Fibroblast of the aortic adventitia (primary cell): Measurements from ENCODE around the gene ACOT8. TPM values are rescaled to one million over a fixed set of nuclear protein-coding genes. Genes with fewer than 3 reads are reported as not detected.

Source experiments
- DNase-seq: peaks from one replicate; pipeline ENCODE4 v3.0.0-alpha.2; 2010; ENCODE audit warnings: low read depth
- H3K4me3 ChIP-seq: 2 replicates; pipeline ENCODE4 v1.5.1; 2011; ENCODE audit warnings: low read depth, mild to moderate bottlenecking, control low read depth, low read length, moderate library complexity
- CTCF ChIP-seq: IDR thresholded peaks from 2 replicates; pipeline ENCODE4 v1.5.1; 2011; ENCODE audit warnings: mild to moderate bottlenecking, low read length, control low read depth, inconsistent platforms; ENCODE audit not compliant: insufficient read depth
- total RNA-seq: library from RNA; depleted of rRNA; stranded (reverse); fragments of >200 nt; gene quantifications from 2 replicates; pipeline ENCODE4 v1.2.3, GENCODE V29; 2012; ENCODE audit warnings: low replicate concordance

ACOT8 gene
- total RNA-seq, 1 donor: 25.8 TPM

- TF ChIP-seq CTCF: no peak
- H3K4me3 ChIP-seq: peak overlapping the region; percentile 92
- no peak for DNase-seq
Observed at GRCh38 chr20:45792317-45793118, 64.7 kb downstream of the ACOT8 start.

Other genes starting within 250 kb of the ACOT8 start
- gene WFDC10A, start 227.7 kb downstream of the ACOT8 start, total RNA-seq: not detected in 2 replicates
- not detected in 2 replicates for gene WFDC9, start 226.1 kb downstream of the ACOT8 start, total RNA-seq
- not detected in 2 replicates for gene WFDC11, start 187.2 kb downstream of the ACOT8 start, total RNA-seq
- not detected in 2 replicates for gene WFDC13, start 155.4 kb downstream of the ACOT8 start, total RNA-seq
- gene WFDC10B, start 152.4 kb downstream of the ACOT8 start, total RNA-seq: not detected in 2 replicates
- not detected in 2 replicates for gene SPINT4, start 135.0 kb downstream of the ACOT8 start, total RNA-seq
- gene WFDC3, start 65.5 kb downstream of the ACOT8 start, total RNA-seq: 0.18 TPM in 1 of 2 replicates, not detected in the other
- gene DNTTIP1, start 65.4 kb downstream of the ACOT8 start, total RNA-seq: 17.4 and 26.4 TPM in 2 replicates
- 0.49 and 53.3 TPM in 2 replicates for gene UBE2C, start 44.7 kb downstream of the ACOT8 start, total RNA-seq
- gene TNNC2, start 30.1 kb downstream of the ACOT8 start, total RNA-seq: 0.45 and 1.8 TPM in 2 replicates
- gene SNX21, start 23.6 kb downstream of the ACOT8 start, total RNA-seq: 88.8 and 90.7 TPM in 2 replicates
- 1.9 and 4.3 TPM in 2 replicates for gene ZSWIM3, start 222 bp upstream of the ACOT8 start, total RNA-seq
- gene ZSWIM1, start 23.8 kb upstream of the ACOT8 start, total RNA-seq: 4.0 and 15.1 TPM in 2 replicates
- gene SPATA25, start 30.2 kb upstream of the ACOT8 start, total RNA-seq: 2.1 and 9.6 TPM in 2 replicates
- gene NEURL2, start 33.8 kb upstream of the ACOT8 start, total RNA-seq: 6.8 and 7.0 TPM in 2 replicates
- gene CTSA, start 33.9 kb upstream of the ACOT8 start, total RNA-seq: 56.2 and 166 TPM in 2 replicates
- gene PLTP, start 54.8 kb upstream of the ACOT8 start, total RNA-seq: 66.9 and 107 TPM in 2 replicates
- gene PCIF1, start 77.3 kb upstream of the ACOT8 start, total RNA-seq: 12.1 and 15.9 TPM in 2 replicates
- gene ZNF335, start 114.8 kb upstream of the ACOT8 start, total RNA-seq: 18.2 and 20.9 TPM in 2 replicates
- not detected in 2 replicates for gene MMP9, start 151.5 kb upstream of the ACOT8 start, total RNA-seq
- not detected in 2 replicates for gene SLC12A5, start 171.8 kb upstream of the ACOT8 start, total RNA-seq
- gene NCOA5, start 232.6 kb upstream of the ACOT8 start, total RNA-seq: 11.9 and 24.0 TPM in 2 replicates